ENCODE data around the gene ENC1.

Gene ENC1

GRCh38 chr5:74636149-74636548, 4.4 kb downstream of the ENC1 start:
- in situ Hi-C loops (cut with MboI; ENCODE audit: low sequenced_read_pairs), result no loop called here

GRCh38 chr5:74634611-74635286, 5.8 kb downstream of the ENC1 start:
- in situ Hi-C loops (cut with MboI; ENCODE audit: low sequenced_read_pairs), result no loop called here

GRCh38 chr5:74633695-74634094, 6.8 kb downstream of the ENC1 start:
- in situ Hi-C loops (cut with MboI; ENCODE audit: low sequenced_read_pairs), result no loop called here

- in situ Hi-C loops (cut with MboI; ENCODE audit: low sequenced_read_pairs), result no loop called here
Measured at GRCh38 chr5:74632947-74633356, 7.6 kb downstream of the ENC1 start.

GRCh38 chr5:74631081-74631953, 9.2 kb downstream of the ENC1 start:
- in situ Hi-C loops (cut with MboI; ENCODE audit: low sequenced_read_pairs), result no loop called here

- in situ Hi-C loops (cut with MboI; ENCODE audit: low sequenced_read_pairs), result no loop called here
Measured at GRCh38 chr5:74630453-74631066, 10.0 kb downstream of the ENC1 start.

- in situ Hi-C loops (cut with MboI; ENCODE audit: low sequenced_read_pairs), result no loop called here
Measured at GRCh38 chr5:74629326-74629725, 11.2 kb downstream of the ENC1 start.

- in situ Hi-C loops (cut with MboI; ENCODE audit: low sequenced_read_pairs), result no loop called here
Measured at GRCh38 chr5:74628359-74628758, 12.2 kb downstream of the ENC1 start.

- in situ Hi-C loops (cut with MboI; ENCODE audit: low sequenced_read_pairs), result no loop called here
Measured at GRCh38 chr5:74627646-74628279, 12.8 kb downstream of the ENC1 start.

GRCh38 chr5:74626386-74627222, 13.9 kb downstream of the ENC1 start:
- in situ Hi-C loops (cut with MboI; ENCODE audit: low sequenced_read_pairs), result no loop called here

- in situ Hi-C loops (cut with MboI; ENCODE audit: low sequenced_read_pairs), result no loop called here
Measured at GRCh38 chr5:74625742-74626241, 14.7 kb downstream of the ENC1 start.

GRCh38 chr5:74624931-74625505, 15.5 kb downstream of the ENC1 start:
- in situ Hi-C loops (cut with MboI; ENCODE audit: low sequenced_read_pairs), result no loop called here

GRCh38 chr5:74624501-74624900, 16.0 kb downstream of the ENC1 start:
- in situ Hi-C loops (cut with MboI; ENCODE audit: low sequenced_read_pairs), result no loop called here

GRCh38 chr5:74623748-74624408, 16.6 kb downstream of the ENC1 start:
- in situ Hi-C loops (cut with MboI; ENCODE audit: low sequenced_read_pairs), result no loop called here

- in situ Hi-C loops (cut with MboI; ENCODE audit: low sequenced_read_pairs), result no loop called here
Measured at GRCh38 chr5:74623006-74623611, 17.4 kb downstream of the ENC1 start.

GRCh38 chr5:74622122-74622521, 18.4 kb downstream of the ENC1 start:
- in situ Hi-C loops (cut with MboI; ENCODE audit: low sequenced_read_pairs), result no loop called here

GRCh38 chr5:74621492-74621891, 19.0 kb downstream of the ENC1 start:
- in situ Hi-C loops (cut with MboI; ENCODE audit: low sequenced_read_pairs), result no loop called here

- in situ Hi-C loops (cut with MboI; ENCODE audit: low sequenced_read_pairs), result no loop called here
Measured at GRCh38 chr5:74619308-74619707, 21.2 kb downstream of the ENC1 start.

GRCh38 chr5:74618106-74618505, 22.4 kb downstream of the ENC1 start:
- in situ Hi-C loops (cut with MboI; ENCODE audit: low sequenced_read_pairs), result no loop called here

Data from HL-60/S4 treated with phorbol 12-myristate 13-acetate at 8.2 ng/mL for 4 days and 3 days (cell line).